ENCODE data around the gene CASP4.
"Not testable (repeated sequence)": the region's sequence is repeated elsewhere in the genome, so short reads cannot be mapped to it uniquely, and the experiment has no call there.

The CASP4 gene

GRCh38 chr11:104957280-104957679 lies 11.1 kb downstream of the CASP4 start:
- DNase-seq (ENCODE audit: low read depth, low spot score) = no peak

- no peak for DNase-seq (ENCODE audit: low read depth, low spot score)
Measured at GRCh38 chr11:104956528-104956927, 11.8 kb downstream of the CASP4 start.

- DNase-seq (ENCODE audit: low read depth, low spot score) = no peak
Measured at GRCh38 chr11:104946907-104947306, 21.5 kb downstream of the CASP4 start.

- DNase-seq (ENCODE audit: low read depth, low spot score) = no peak
Measured at GRCh38 chr11:104944076-104944475, 24.3 kb downstream of the CASP4 start.

- DNase-seq (ENCODE audit: low read depth, low spot score) = no peak
Measured at GRCh38 chr11:104943561-104943960, 24.8 kb downstream of the CASP4 start.

- no peak for DNase-seq (ENCODE audit: low read depth, low spot score)
Measured at GRCh38 chr11:104934594-104934993, 33.8 kb downstream of the CASP4 start.

- not testable (repeated sequence) for DNase-seq (ENCODE audit: low read depth, low spot score)
Measured at GRCh38 chr11:104934073-104934472, 34.3 kb downstream of the CASP4 start.

GRCh38 chr11:104928811-104929210 lies 39.6 kb downstream of the CASP4 start:
- DNase-seq (ENCODE audit: low read depth, low spot score) = no peak

GRCh38 chr11:104926771-104927611 lies 41.4 kb downstream of the CASP4 start:
- no peak for DNase-seq (ENCODE audit: low read depth, low spot score)

GRCh38 chr11:104925850-104926249 lies 42.5 kb downstream of the CASP4 start:
- no peak for DNase-seq (ENCODE audit: low read depth, low spot score)

- no peak for DNase-seq (ENCODE audit: low read depth, low spot score)
Measured at GRCh38 chr11:104918113-104918824, 50.1 kb downstream of the CASP4 start.

GRCh38 chr11:104917271-104918112 lies 50.9 kb downstream of the CASP4 start:
- no peak for DNase-seq (ENCODE audit: low read depth, low spot score)

GRCh38 chr11:104916442-104916841 lies 51.9 kb downstream of the CASP4 start:
- DNase-seq (ENCODE audit: low read depth, low spot score) = no peak

- no peak for DNase-seq (ENCODE audit: low read depth, low spot score)
Measured at GRCh38 chr11:104912102-104912501, 56.3 kb downstream of the CASP4 start.

- DNase-seq (ENCODE audit: low read depth, low spot score) = no peak
Measured at GRCh38 chr11:104908186-104908531, 60.2 kb downstream of the CASP4 start.

- no peak for DNase-seq (ENCODE audit: low read depth, low spot score)
Measured at GRCh38 chr11:104907521-104908185, 60.7 kb downstream of the CASP4 start.

- DNase-seq (ENCODE audit: low read depth, low spot score) = no peak
Measured at GRCh38 chr11:104905271-104905670, 63.1 kb downstream of the CASP4 start.

GRCh38 chr11:104899226-104899625 lies 69.1 kb downstream of the CASP4 start:
- no peak for DNase-seq (ENCODE audit: low read depth, low spot score)

- no peak for DNase-seq (ENCODE audit: low read depth, low spot score)
Measured at GRCh38 chr11:104898685-104899013, 69.7 kb downstream of the CASP4 start.

GRCh38 chr11:104897891-104898684 lies 70.3 kb downstream of the CASP4 start, which contains the start of gene CASP12:
TSS of gene CASP12 (minus strand) at chr11:104898460.
- DNase-seq (ENCODE audit: low read depth, low spot score) = no peak

GRCh38 chr11:104895634-104896033 lies 72.7 kb downstream of the CASP4 start:
- no peak for DNase-seq (ENCODE audit: low read depth, low spot score)
